ENCODE results near the gene LRRC17.

Gene LRRC17

GRCh38 chr7:102988631-102989560 lies 76.1 kb downstream of the LRRC17 start:
- DNase-seq (ENCODE audit: low read depth in 2 of 2) = no peak

- DNase-seq (ENCODE audit: low read depth in 2 of 2) = no peak
Measured at GRCh38 chr7:102990642-102991041, 77.8 kb downstream of the LRRC17 start.

- DNase-seq (ENCODE audit: low read depth in 2 of 2) = no peak
Measured at GRCh38 chr7:102991077-102991539, 78.3 kb downstream of the LRRC17 start.

GRCh38 chr7:102991540-102992214 lies 78.9 kb downstream of the LRRC17 start:
- no peak for DNase-seq (ENCODE audit: low read depth in 2 of 2)

- DNase-seq (ENCODE audit: low read depth in 2 of 2) = no peak
Measured at GRCh38 chr7:102992509-102992937, 79.7 kb downstream of the LRRC17 start.

- no peak for DNase-seq (ENCODE audit: low read depth in 2 of 2)
Measured at GRCh38 chr7:102992938-102993717, 80.3 kb downstream of the LRRC17 start.

- DNase-seq (ENCODE audit: low read depth in 2 of 2) = no peak
Measured at GRCh38 chr7:102993718-102994029, 80.9 kb downstream of the LRRC17 start.

GRCh38 chr7:102994567-102994966 lies 81.8 kb downstream of the LRRC17 start:
- no peak for DNase-seq (ENCODE audit: low read depth in 2 of 2)
